Thoracic aorta (tissue), 2 donors: ENCODE measurements around the gene RAB3GAP1. TPM values are rescaled to one million over a fixed set of nuclear protein-coding genes. Genes with fewer than 3 reads are reported as not detected.

Experiments used
- ATAC-seq: fragments of 150-250 bp; one replicate; pipeline ENCODE4 v1.8.0; 2017; ENCODE audit warnings: low read depth; ENCODE audit not compliant: insufficient number of reproducible peaks, low FRiP score
- DNase-seq: peaks from one replicate; pipeline ENCODE4 v3.0.0-alpha.2; 2020; ENCODE audit warnings: low spot score
- H3K27ac ChIP-seq, 2 donors: fragments of 200-600 bp; sonication (generic); 1 replicate in 1 of 2; 2 replicates in 1 of 2; pipeline ENCODE4 v1.5.1; 2016; ENCODE audit warnings: mild to moderate bottlenecking in 2 of 2, moderate library complexity in 2 of 2
- H3K27me3 ChIP-seq: fragments of 200-600 bp; sonication (generic); replicated peaks from 2 replicates; pipeline ENCODE4 v1.6.0; 2016; ENCODE audit warnings: mild to moderate bottlenecking; ENCODE audit not compliant: insufficient read depth
- H3K36me3 ChIP-seq: fragments of 200-600 bp; sonication (generic); one replicate; pipeline ENCODE4 v1.5.1; 2016
- H3K4me1 ChIP-seq, 2 donors: fragments of 200-600 bp; sonication (generic); 1 replicate in 1 of 2; 2 replicates in 1 of 2; pipeline versions ENCODE4 v1.5.1 to v1.6.0; 2016; ENCODE audit warnings: low read depth in 2 of 2, mild to moderate bottlenecking in 1 of 2; ENCODE audit not compliant: control insufficient read depth in 1 of 2
- H3K4me3 ChIP-seq: fragments of 200-600 bp; sonication (generic); 2 replicates; pipeline ENCODE4 v1.5.1; 2016; ENCODE audit warnings: mild to moderate bottlenecking
- H3K9me3 ChIP-seq: fragments of 200-600 bp; sonication (generic); 2 replicates; pipeline ENCODE4 v1.5.1; 2016
- CTCF ChIP-seq: fragments of 200-600 bp; sonication (generic); IDR thresholded peaks from one replicate; pipeline ENCODE4 v1.5.1; 2019; ENCODE audit warnings: antibody characterized with exemption
- total RNA-seq, 2 donors: library from RNA; depleted of rRNA; stranded (reverse); fragments of >200 nt; gene quantifications; one replicate each; pipeline versions ENCODE4 v1.1.0 to v1.2.3, GENCODE V29; 2016

The RAB3GAP1 gene
- total RNA-seq, 2 donors from 2014 or later = 56.0 to 69.4 TPM

- no peak for TF ChIP-seq CTCF
- Histone ChIP-seq H3K27ac (no peak overlapping the region), H3K9me3 (no peaks in the 10 kb centered on the region), H3K4me1 (no peaks in the 10 kb centered on the region), H3K36me3 (peaks cover 38% of the 10 kb centered on the region), H3K4me3 (no peak overlapping the region), H3K27me3 (no peaks in the 10 kb centered on the region)
- DNase-seq (no peak), ATAC-seq (no peak)
Measured at GRCh38 chr2:135163306-135163705, 111.2 kb downstream of the RAB3GAP1 start.

GRCh38 chr2:135163901-135164300, 111.8 kb downstream of the RAB3GAP1 start:
- DNase-seq (no peak), ATAC-seq (no peak)
- H3K27ac ChIP-seq = no peak overlapping the region
- H3K36me3 ChIP-seq = peaks cover 44% of the 10 kb centered on the region
- H3K4me1 ChIP-seq = no peaks in the 10 kb centered on the region
- no peak overlapping the region for H3K4me3 ChIP-seq
- no peaks in the 10 kb centered on the region for H3K9me3 ChIP-seq
- no peaks in the 10 kb centered on the region for H3K27me3 ChIP-seq
- TF ChIP-seq CTCF = no peak

GRCh38 chr2:135164431-135164830, 112.3 kb downstream of the RAB3GAP1 start:
- Histone ChIP-seq H3K4me1 (no peaks in the 10 kb centered on the region), H3K4me3 (no peak overlapping the region), H3K27ac (no peak overlapping the region), H3K36me3 (peaks cover 45% of the 10 kb centered on the region), H3K27me3 (no peaks in the 10 kb centered on the region), H3K9me3 (no peaks in the 10 kb centered on the region)
- no peak for TF ChIP-seq CTCF
- DNase-seq (no peak), ATAC-seq (no peak)

- Histone ChIP-seq H3K9me3 (no peaks in the 10 kb centered on the region), H3K36me3 (peaks cover 57% of the 10 kb centered on the region), H3K4me3 (no peak overlapping the region), H3K4me1 (no peaks in the 10 kb centered on the region), H3K27ac (no peak overlapping the region), H3K27me3 (no peaks in the 10 kb centered on the region)
- no peak for ATAC-seq
- no peak for DNase-seq
- TF ChIP-seq CTCF = no peak
Measured at GRCh38 chr2:135167273-135167672, 115.2 kb downstream of the RAB3GAP1 start.

- no peak for TF ChIP-seq CTCF
- no peak for DNase-seq
- Histone ChIP-seq H3K4me1 (no peaks in the 10 kb centered on the region), H3K4me3 (no peak overlapping the region), H3K27me3 (no peaks in the 10 kb centered on the region), H3K9me3 (no peaks in the 10 kb centered on the region), H3K27ac (no peak overlapping the region), H3K36me3 (peaks cover 48% of the 10 kb centered on the region)
- no peak for ATAC-seq
Measured at GRCh38 chr2:135168204-135168856, 116.2 kb downstream of the RAB3GAP1 start.
